Smooth muscle cell (in vitro differentiated cells): ENCODE measurements around the gene MFSD12. TPM values are rescaled to one million over a fixed set of nuclear protein-coding genes. Genes with fewer than 3 reads are reported as not detected.

Source experiments
- DNase-seq: peaks from one replicate; lab custom pipeline; 2025; ENCODE audit not compliant: unreplicated experiment; lab: John Stamatoyannopoulos, UW
- H2AFZ ChIP-seq: fragments of 200-600 bp; sonication (generic); 2 replicates; pipeline ENCODE4 v1.6.0; 2016; ENCODE audit warnings: antibody characterized with exemption, low read depth, mild to moderate bottlenecking
- H3F3A ChIP-seq: fragments of 200-600 bp; sonication (generic); 2 replicates; pipeline ENCODE4 v1.6.0; 2017; ENCODE audit warnings: antibody characterized with exemption, low read depth
- H3K27ac ChIP-seq: fragments of 200-600 bp; sonication (generic); 2 replicates; pipeline ENCODE4 v1.5.1; 2016; ENCODE audit warnings: low read depth, mild to moderate bottlenecking
- H3K27me3 ChIP-seq: fragments of 200-600 bp; sonication (generic); 2 replicates; pipeline ENCODE4 v1.6.1; 2016; ENCODE audit warnings: low read depth, mild to moderate bottlenecking
- H3K36me3 ChIP-seq: fragments of 200-600 bp; sonication (generic); 2 replicates; pipeline ENCODE4 v1.5.1; 2016; ENCODE audit warnings: low read depth
- H3K4me1 ChIP-seq: fragments of 200-600 bp; sonication (generic); 2 replicates; pipeline ENCODE4 v1.5.1; 2016; ENCODE audit warnings: low read depth
- H3K4me2 ChIP-seq: fragments of 200-600 bp; sonication (generic); 2 replicates; pipeline ENCODE4 v1.6.0; 2016; ENCODE audit warnings: mild to moderate bottlenecking
- H3K4me3 ChIP-seq: fragments of 200-600 bp; sonication (generic); 2 replicates; pipeline ENCODE4 v1.5.1; 2016; ENCODE audit warnings: mild to moderate bottlenecking
- H3K79me2 ChIP-seq: fragments of 200-600 bp; sonication (generic); 2 replicates; pipeline ENCODE4 v1.6.0; 2016; ENCODE audit warnings: low read depth, mild to moderate bottlenecking
- H3K9ac ChIP-seq: fragments of 200-600 bp; sonication (generic); 2 replicates; pipeline ENCODE4 v1.6.0; 2016; ENCODE audit warnings: low read depth
- H3K9me3 ChIP-seq: fragments of 200-600 bp; sonication (generic); replicated peaks from 2 replicates; pipeline ENCODE4 v1.5.1; 2016; ENCODE audit warnings: low read depth
- H4K20me1 ChIP-seq: fragments of 200-600 bp; sonication (generic); 2 replicates; pipeline ENCODE4 v1.6.0; 2016; ENCODE audit warnings: low read depth
- CTCF ChIP-seq: fragments of 200-600 bp; sonication (generic); IDR thresholded peaks from 2 replicates; pipeline ENCODE4 v1.5.1; 2017; ENCODE audit warnings: borderline replicate concordance, mild to moderate bottlenecking, antibody characterized with exemption; ENCODE audit not compliant: insufficient read depth, poor library complexity, severe bottlenecking
- WGBS: methylation state at CpG from one replicate; pipeline ENCODE4 v1.1.7; 2016; ENCODE audit warnings: low lambda C conversion rate; 5-methylcytosine and 5-hydroxymethylcytosine counted together
- polyA plus RNA-seq: library from polyadenylated mRNA; unstranded; fragments of >200 nt; fragmentation: Nextera tagmentation; extraction: Ambion mirVana; gene quantifications from 2 replicates; pipeline ENCODE4 v1.2.1, GENCODE V29; 2016
- total RNA-seq: library from RNA; depleted of rRNA; stranded (reverse); fragments of >200 nt; gene quantifications from 2 replicates; pipeline ENCODE4 v1.2.3, GENCODE V29; 2014

MFSD12 gene
- total and polyA plus RNA-seq, 2 experiments from 2014 or later = 56.0 to 73.8 TPM

GRCh38 chr19:3556978-3557460 is 367 bp downstream of the MFSD12 start:
- Histone ChIP-seq H3K79me2 (peaks cover 35% of the 10 kb centered on the region), H3K36me3 (no peaks in the 10 kb centered on the region), H3K27me3 (no peaks in the 10 kb centered on the region), H3K27ac (no peak overlapping the region), H3F3A (no peaks in the 10 kb centered on the region), H2AFZ (no peak overlapping the region), H3K4me3 (peak overlapping the region; percentile 76), H3K9me3 (no peaks in the 10 kb centered on the region), H4K20me1 (peaks cover 28% of the 10 kb centered on the region), H3K9ac (peak overlapping the region; percentile 84), H3K4me2 (peak overlapping the region; percentile 92), H3K4me1 (no peaks in the 10 kb centered on the region)
- DNase-seq = peak; percentile 9
- WGBS = 0% methylated on average over 31 of the region's 60 CpGs
- TF ChIP-seq CTCF = no peak

GRCh38 chr19:3556423-3556977 is 886 bp downstream of the MFSD12 start:
- H3K27ac ChIP-seq = no peak overlapping the region
- no peak overlapping the region for H2AFZ ChIP-seq
- peak overlapping the region; percentile 76 for H3K4me3 ChIP-seq
- DNase-seq = no peak
- no peaks in the 10 kb centered on the region for H3K36me3 ChIP-seq
- no peaks in the 10 kb centered on the region for H3F3A ChIP-seq
- peaks cover 33% of the 10 kb centered on the region for H4K20me1 ChIP-seq
- peaks cover 35% of the 10 kb centered on the region for H3K79me2 ChIP-seq
- H3K4me2 ChIP-seq = peak overlapping the region; percentile 92
- WGBS = 38% methylated on average over 9 of the region's 9 CpGs
- H3K9ac ChIP-seq = peak overlapping the region; percentile 84
- H3K27me3 ChIP-seq = no peaks in the 10 kb centered on the region
- H3K4me1 ChIP-seq = no peaks in the 10 kb centered on the region
- TF ChIP-seq CTCF = no peak
- H3K9me3 ChIP-seq = no peaks in the 10 kb centered on the region

DNA sequence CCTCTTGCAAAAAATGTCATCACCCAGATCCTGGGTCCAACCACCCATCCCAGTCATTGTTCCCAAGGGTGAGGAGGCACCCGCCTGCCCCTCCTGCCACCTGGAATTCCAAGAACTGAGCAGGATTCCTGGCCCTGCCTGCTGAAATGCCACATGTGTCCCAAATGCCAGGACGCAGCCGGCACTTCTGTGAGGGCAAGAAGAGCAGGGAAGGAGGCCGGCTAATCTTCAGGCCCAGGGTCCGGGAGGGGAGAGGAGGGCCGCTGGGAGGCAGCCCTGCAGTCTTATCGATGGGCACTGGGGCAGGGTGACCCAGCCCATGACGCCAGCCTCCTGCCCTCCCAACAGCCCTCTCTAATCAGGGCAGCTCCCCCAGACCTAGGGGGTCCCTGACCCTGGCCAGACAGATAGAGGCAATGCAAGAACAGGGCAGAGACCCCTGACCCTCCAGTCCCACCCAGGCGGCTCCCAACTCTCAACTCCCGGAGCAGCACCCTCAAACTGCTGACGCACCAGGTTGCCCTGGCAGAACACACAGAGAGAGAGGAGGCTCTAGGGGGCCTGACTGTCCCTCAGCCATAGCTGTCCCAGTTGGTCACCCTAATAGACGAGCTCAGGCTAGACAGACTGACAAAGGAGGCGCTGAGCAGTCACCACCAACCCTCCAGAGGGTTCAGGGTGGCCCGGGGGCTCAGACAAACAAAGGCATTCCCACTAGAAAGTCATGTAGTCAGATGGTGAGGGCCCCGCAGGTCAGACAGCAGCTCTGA is 1.5 kb downstream of the MFSD12 start:
- no peak overlapping the region for H3K27ac ChIP-seq
- 85% methylated on average over 15 of the region's 15 CpGs for WGBS

More for the DNA sequence above, 1.5 kb downstream of the MFSD12 start:
- peak overlapping the region; percentile 76 for H3K4me3 ChIP-seq
- H3K4me2 ChIP-seq = peak overlapping the region; percentile 92
- H3K9me3 ChIP-seq = no peaks in the 10 kb centered on the region
- DNase-seq = no peak
- no peaks in the 10 kb centered on the region for H3F3A ChIP-seq
- H2AFZ ChIP-seq = no peak overlapping the region
- H4K20me1 ChIP-seq = peaks cover 37% of the 10 kb centered on the region
- TF ChIP-seq CTCF = no peak
- no peaks in the 10 kb centered on the region for H3K4me1 ChIP-seq
- peak overlapping the region; percentile 84 for H3K9ac ChIP-seq
- H3K36me3 ChIP-seq = no peaks in the 10 kb centered on the region
- H3K79me2 ChIP-seq = peaks cover 35% of the 10 kb centered on the region
- H3K27me3 ChIP-seq = no peaks in the 10 kb centered on the region
